HL-60/S4 treated with phorbol 12-myristate 13-acetate at 8.2 ng/mL for 4 days and 3 days (cell line): ENCODE data around the gene MEST.
"Not testable (repeated sequence)": the region's sequence is repeated elsewhere in the genome, so short reads cannot be mapped to it uniquely, and the experiment has no call there.

Source experiments
- in situ Hi-C: fragments of 300-500 bp; cut with MboI; formaldehyde crosslinking; loops from 2 replicates; pipeline ENCODE4 v1.15.0; 2022; ENCODE audit warnings: low sequenced_read_pairs

MEST gene, protein sequence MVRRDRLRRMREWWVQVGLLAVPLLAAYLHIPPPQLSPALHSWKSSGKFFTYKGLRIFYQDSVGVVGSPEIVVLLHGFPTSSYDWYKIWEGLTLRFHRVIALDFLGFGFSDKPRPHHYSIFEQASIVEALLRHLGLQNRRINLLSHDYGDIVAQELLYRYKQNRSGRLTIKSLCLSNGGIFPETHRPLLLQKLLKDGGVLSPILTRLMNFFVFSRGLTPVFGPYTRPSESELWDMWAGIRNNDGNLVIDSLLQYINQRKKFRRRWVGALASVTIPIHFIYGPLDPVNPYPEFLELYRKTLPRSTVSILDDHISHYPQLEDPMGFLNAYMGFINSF

DNA sequence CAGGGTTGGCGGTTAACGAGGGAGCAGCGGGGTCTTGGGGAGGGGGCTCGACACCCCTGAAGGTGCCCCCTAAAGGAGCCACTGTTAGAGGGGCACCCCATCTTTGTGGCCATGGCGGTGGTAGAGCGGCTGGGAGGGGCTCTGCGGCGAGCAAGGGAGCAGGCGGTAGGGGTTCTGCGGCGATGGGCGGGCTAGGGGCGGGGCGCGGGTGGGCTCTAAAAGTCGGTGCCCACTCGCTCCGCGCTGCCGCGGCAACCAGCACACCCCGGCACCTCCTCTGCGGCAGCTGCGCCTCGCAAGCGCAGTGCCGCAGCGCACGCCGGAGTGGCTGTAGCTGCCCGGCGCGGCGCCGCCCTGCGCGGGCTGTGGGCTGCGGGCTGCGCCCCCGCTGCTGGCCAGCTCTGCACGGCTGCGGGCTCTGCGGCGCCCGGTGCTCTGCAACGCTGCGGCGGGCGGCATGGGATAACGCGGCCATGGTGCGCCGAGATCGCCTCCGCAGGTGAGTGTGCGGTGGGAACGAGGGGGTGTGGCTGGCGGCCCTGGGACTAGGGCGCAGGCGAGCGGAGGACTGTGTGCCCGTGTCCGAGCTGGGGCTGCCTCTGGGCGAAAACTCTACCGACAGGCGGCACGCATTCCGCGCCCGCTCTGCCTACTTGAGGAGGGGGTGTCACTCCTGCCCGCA is at the start of gene MEST:
TSS of gene MEST (plus strand) at position 245 of the 682 bp plus-strand sequence. CDS start at position 474, 229 bp downstream.
- in situ Hi-C loops: no loop called here

DNA sequence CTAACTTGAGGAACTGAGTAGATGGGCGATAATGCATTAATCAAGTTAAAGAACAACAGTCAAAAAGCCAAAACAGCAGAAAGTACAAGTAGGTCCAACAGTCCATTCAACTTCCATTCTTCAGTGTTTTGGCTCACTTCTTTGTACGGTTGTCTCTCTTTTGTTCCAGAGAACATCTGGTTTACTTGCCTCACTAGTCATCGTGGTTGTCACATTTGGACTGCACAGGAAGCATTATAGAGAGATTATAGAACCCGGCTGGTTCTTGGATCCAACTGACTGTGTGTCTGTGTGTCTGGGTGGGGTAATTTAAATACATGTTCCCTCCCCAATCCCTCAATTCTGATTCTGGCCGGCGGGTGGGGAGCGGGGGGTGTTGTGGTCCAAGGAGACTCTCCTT is 49.3 kb upstream of the MEST start:
- in situ Hi-C loops: no loop called here

DNA sequence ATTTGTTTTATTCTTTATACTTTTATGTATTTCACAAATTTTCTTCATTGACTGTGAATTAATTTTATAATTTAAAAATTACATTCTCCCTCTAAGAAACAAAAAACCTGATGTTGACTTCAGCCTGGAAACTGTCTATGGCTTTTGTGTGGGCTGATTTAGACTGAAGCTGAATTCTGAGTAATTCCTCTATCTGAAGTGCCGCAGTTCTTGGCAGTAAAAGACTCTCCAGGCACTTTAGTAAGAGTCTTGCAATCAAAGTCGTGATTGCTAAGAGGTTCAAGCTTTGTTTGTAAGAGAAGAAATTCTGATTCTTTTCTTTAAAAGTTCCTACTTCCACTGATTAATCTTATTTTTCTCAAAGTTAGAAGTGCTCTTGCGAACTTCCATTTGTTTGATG is 47.7 kb upstream of the MEST start:
- in situ Hi-C loops: no loop called here

DNA sequence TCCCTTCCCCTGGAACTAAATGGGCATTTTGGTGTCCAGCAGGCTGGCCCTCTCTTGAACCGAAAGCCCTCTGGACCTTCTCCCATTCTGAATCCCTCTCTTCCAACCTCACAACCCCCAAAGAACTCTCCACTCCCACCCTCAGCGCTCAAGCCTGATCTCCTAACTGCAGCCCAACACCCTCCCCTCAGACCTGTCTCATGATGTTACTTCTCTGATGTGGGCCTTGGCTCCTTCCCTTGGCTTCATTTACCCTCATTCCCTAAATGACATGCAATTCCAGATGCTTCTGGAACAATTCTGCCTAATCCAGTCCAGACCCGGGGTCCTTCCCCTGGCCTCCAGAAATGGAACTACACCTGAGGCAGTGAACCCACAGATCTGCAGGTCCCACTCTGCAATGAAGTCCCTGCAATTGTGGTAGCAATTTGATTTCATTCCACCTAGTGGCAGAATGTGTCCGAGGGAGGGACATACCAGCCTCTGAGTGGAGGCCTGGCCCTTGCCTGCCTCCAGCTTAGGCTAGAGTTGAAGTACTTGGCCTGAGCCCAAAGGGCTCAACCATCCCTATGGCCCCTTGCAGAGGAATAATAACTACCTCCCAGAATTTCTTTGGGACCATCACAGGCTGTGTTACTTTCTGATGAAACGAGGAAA is 47.0 kb upstream of the MEST start:
- in situ Hi-C loops: no loop called here

DNA sequence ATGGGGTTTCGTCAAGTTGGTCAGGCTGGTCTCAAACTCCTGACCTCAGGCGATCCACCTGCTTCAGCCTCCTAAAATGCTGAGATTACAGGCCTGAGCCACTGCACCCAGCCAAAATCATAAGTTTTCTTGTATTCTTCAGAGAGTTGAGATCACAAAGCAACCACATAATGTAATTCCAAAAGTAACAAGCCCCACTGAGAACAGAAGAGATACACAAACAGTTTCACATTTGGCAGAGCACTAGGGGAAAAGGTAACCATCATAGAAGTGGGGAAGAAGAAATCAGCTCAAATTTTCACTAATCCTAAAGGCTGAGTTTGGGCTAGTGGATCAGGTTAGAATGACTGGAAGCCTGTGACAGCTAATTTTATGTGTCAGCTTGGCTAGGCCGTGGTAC is 45.6 kb upstream of the MEST start:
- in situ Hi-C loops: no loop called here

DNA sequence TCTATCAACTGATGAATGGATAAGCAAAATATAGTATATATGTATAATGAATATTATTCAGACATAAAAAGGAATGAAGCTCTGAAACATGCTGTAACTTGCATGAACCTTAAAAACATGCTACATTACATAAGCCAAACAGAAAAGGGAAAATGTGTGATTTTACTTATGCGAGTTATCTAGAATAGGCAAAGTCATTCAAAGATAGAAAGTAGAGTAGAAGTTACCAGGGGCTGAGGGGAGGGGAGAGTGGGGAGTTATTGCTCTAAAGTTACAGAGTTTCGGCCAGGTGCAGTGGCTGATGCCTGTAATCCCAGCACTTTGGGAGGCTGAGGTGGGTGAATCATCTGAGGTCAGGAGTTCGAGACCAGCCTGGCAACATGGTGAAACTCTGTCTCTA is 40.5 kb upstream of the MEST start:
- in situ Hi-C loops: not testable (repeated sequence)

DNA sequence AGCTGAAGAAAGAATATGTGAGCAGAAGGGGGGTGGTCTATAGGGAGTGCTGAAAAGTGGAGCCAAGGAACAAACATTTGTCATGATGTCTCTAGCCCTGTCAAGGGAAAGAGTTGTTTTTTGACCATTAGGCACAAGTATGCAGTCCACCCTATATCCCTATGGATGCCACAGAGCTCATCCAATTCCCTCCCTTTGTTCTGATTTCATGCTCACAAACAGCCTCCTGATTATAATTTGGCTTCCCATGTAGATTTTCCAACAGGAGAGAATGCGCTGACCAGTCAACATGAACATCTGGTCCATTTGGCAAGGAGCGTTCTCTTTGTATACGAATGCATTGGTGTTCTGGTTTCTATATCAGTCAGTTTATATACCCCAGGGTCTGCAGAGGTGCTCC is 38.9 kb upstream of the MEST start:
- in situ Hi-C loops: no loop called here

DNA sequence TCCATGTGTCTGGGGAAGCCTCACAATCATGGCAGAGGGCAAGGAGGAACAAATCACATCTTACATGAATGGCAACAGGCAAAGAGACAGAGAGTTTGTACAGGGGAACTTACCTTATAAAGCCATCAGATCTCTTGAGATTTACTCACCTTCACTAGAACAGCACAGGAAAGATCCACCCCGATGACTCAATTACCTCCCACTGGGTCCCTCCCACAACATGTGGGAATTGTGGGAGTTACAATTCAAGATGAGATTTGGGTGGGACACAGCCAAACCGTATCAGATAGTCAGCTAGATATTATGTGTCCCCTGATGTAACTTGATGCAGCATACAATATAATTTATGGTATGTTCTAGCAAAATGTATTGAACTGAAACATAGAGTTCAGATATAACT is 36.9 kb upstream of the MEST start:
- in situ Hi-C loops: no loop called here

DNA sequence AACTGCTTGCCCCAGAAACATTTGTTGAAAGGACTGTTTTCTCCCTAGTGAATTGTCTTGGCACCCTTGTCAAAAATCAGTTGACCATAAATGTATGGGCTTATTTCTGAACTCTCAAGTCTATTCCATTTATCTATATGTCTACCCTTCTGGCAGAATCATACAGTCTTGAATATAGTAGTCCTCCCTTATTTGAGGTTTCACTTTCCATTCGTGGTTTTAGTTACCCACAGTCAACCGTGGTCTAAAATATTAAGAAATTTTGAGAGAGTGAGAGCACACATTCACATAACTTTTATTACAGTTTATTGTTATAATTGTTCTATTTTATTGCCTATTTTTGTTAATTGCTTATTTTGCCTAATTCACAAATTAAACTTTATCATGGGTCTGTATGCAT is 33.6 kb upstream of the MEST start:
- in situ Hi-C loops: no loop called here

DNA sequence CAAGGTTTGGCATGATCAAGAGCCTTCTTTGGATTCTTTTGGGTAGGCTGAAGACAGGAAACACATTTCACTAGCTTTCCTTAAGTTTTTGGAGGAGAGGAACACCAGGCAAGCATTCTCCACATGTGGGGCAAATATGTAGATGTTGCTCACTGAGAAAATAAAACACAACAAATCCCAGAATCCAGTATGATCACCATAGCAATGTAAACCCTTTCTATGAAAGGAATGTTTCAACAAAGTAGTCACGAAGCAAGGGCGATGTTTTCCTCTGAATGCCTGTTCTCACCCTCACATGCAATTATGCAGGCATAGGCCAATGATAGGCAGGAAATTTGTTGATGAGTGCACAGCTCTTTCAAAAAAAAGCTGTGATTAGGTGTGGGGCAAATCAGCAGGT is 30.6 kb upstream of the MEST start:
- in situ Hi-C loops: no loop called here

DNA sequence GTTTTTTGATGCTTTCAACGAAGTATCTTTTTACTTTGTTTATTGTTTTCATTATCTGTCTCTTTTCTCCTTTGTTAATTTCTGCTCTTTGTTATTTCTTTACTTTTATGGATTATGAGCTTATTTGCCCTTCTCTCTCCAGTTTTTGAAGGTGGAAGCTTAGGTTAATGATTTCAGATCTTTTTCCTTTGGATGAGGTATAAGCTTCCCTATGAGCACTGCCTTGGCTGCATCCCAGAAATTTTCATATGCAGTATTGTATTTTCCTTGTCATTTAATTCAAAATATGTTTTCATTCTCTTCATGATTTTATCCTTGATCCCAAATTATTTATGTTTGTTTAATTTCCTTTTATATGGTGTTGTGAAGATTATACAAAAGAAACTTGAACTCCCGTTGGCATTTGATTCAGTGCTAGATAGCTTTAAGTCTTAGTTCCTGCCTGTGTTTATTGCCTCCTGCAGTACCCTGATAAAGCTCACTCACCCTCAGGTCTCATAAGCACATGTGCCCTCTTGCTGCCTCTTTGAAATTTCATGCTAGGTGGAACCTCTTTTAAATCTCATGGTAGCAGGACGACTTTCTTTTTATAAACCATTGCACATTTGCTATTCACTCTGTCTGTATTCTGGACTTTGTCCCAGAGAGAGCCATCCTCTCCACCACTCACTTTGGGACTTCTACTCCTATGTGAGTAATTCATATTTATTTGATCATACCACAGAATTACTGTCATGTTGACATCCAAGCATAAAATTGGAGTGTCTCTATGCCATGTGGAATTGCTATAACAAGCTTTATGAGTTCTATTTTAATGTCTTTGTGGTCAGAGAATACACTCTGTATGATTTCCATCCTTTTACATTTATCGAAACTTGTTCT is 28.1 kb upstream of the MEST start:
- in situ Hi-C loops: no loop called here

DNA sequence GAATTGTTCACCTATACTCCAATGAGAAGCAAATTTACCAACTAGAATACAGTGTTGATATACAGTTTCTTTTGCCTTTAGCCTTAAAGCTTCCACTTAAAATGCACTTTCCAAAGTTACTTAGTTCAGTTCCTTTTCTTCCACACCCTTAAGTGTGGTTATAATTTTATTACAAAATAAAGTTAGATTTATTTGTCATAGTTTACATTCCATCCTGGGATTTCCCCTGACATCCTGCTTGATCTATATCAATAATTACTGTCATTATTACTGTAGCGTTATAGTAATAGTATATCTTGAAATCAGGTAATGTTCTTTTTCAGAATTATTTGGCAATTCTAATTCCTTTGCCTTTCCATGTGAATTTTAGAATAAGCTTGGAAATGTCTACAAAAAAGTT is 23.3 kb upstream of the MEST start:
- in situ Hi-C loops: no loop called here

DNA sequence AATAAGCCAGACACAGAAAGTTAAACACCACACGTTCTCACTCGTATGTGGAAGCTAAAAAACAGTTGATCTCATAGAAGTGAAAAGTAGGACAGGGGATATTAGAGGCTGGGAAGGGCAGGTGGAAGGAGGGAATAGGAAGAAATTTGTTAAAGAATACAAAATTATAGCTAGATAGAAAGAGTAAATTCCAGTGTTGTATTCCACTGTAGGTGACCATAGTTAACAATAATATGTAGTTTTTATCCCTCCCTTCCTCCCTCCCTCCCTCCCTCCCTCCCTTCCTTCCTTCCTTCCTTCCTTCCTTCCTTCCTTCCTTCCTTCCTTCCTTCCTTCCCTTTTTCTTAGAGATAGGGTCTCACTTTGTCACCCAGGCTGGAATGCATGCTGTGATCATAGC is 19.9 kb upstream of the MEST start:
- in situ Hi-C loops: no loop called here

DNA sequence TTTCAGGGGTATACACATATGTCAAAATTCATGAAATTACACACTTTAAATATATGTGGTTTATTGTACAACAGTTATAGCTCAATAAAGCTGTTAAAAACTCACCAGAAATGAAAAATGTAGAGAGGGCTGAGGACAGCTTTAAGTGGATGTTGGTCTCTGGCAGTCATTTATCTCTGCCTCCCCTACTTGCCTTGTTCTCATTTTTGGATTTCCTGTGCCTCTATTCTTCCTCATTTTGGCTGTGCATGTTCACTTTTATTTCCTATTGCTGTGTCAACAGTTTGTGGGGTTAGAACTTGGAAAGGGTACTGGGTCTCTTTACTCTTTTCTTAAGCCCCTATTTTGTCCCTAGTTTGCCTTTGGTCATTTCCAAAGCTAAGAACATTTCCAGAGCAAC is 18.6 kb upstream of the MEST start:
- in situ Hi-C loops: no loop called here

DNA sequence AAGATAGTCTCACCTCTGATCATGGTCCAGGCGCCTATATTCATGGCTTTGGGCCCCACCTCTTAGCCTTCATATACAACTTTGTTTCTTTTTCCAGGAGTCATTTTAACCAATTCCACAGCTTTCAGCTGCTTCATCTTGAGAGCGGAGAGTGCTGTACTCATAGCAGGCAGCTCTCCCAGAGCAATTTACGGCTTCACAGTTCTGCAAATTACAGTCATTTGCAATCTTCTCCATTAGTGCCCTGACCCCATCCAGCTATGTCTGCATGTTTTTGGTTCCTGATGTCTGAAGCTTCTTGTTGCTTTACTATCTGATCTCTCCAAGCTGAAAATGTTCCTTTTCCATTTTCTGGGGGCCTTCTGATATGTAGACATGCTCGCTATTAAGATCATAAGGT is 18.0 kb upstream of the MEST start:
- in situ Hi-C loops: no loop called here

DNA sequence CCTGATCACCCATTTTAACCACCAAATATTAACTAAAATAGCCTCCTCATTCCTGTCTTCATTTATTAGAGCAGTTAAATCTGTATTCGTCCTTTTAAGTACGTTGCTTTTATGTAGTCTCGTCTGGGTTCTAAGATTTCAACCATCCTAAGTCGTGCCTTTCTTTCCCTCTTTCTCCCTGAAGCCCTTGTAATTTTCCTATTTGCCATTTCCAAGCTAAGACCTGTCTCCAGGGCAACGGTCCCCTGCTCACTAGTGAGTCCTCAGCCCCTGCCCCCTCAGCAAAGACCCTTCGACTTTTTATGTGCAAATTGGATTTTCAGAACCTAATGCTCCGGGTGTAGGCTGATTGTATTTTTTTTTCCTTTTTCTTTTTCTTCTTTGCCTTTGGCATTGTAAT is 16.1 kb upstream of the MEST start:
- in situ Hi-C loops: no loop called here

DNA sequence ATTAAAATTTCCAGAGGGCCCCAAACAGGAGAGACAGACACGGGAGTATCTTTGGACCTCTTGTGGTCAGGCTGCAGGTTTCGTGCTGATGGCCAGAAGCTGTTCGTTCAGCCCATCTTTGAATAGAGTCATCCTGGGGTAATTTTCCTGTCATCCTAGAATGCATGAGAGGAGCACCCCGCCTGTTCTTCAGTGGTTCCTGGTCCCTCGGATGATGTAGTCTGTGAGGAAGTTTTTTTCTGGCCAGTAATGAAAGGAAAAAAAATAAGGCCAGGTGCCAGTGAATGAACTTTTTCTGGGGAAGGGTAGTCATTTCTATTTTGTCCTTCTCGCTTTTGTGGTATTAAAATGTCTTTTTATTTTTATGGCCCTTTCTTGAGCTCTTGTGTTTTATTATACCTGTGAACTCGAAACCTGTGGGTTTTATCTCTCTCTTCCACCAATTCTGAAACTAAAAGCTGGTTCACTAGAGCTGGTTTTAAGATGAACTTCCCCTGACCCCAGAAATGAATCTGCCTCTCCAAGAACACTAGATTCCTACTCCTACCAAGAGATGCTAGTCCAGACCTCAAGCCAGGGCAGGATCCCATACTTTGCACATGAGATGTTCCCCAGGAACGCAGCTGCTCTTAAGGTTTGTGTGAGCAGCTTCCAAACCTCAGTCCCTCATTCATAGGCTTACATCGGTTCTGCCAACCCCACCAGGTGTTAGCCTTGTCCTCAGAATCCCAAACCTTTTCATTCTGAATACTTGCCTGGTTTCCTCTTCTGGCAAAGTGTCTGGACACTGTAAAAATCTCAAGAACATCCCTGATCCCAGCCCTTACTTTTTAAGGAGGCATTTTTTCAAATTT is 15.4 kb upstream of the MEST start:
- in situ Hi-C loops: no loop called here

DNA sequence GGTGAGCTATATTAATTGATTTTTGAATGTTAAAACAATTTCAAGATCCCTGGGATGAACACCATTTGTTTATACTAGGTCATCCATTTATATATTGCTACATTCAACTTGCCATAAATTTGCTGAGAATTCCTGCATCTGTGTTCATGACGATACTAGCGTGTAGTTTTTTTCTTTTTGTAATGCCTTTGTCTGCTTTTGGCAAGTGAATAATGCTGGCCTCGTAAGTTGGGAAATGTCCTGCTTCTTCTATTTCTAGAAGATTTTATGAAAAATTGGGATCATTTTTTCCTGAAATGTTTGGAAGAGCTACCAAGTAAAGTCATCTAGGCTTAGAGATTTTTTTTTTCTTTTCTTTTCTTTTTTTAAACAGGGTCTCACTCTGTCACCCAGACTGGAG is 12.9 kb upstream of the MEST start:
- in situ Hi-C loops: no loop called here

DNA sequence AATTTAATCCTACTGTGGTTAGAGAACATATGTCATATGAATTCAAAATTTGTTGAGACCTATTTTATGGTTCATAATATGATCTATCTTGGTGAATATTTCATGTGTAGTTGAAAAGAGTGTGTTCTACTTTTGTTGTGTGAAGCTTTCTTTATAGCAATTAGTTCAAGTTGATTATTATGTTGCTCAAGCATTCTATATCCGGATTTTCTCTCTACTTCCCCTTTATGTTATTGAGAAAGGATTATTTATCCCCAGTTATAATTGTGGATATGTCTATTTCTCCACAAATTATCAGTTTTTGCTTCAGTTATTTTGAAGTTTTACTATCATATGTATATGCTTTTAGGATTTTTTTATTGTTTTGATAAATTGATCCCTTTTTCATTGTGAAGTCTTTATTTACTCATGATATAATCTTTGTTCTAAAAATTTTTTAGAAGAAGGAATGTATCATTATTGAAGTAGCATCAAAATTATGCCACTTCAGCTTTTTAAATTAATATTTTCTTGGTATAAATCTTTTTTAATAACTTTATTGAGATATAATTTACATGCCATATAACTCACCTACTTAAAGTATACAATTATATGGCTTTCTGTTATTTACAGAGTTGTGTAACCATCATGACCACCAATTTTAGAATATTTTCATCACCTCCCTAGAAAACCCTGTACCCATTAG is 12.0 kb upstream of the MEST start:
- in situ Hi-C loops: no loop called here

DNA sequence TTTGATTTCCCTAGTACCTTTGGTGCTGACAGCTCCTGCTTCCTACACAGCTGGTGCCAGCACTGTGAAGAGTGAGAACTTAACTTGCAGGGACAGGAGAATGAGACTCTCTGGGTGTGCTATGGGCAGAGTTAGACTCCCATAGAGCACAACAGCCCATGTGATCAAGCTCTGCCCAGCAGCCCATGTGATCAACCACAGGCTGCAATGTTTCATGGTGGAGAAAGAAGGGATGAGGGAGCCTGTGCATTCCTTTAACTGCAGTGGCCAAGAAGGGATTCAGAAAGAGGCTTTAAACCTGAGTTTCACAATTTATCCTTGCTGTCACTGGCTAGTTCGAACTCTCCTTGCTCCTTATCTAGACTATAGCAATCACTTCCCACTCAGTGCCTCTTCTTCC is 10.0 kb upstream of the MEST start:
- in situ Hi-C loops: no loop called here
